CD14-positive monocyte (primary cell): ENCODE results near the gene MICOS13. TPM values are rescaled to one million over a fixed set of nuclear protein-coding genes. Genes with fewer than 3 reads are reported as not detected.

Experiments
- DNase-seq, 3 donors: peaks; one replicate each; pipeline ENCODE4 v3.0.0-alpha.2; 2011 to 2022
- H2AFZ ChIP-seq: 2 replicates; pipeline ENCODE4 v1.6.0; 2012; ENCODE audit warnings: mild to moderate bottlenecking, low read depth, low read length, inconsistent platforms; ENCODE audit not compliant: insufficient read depth, poor library complexity, severe bottlenecking
- H3K27ac ChIP-seq, 2 donors: 1 replicate in 1 of 2; 2 replicates in 1 of 2; pipeline ENCODE4 v1.5.1; 2012 to 2013; ENCODE audit warnings: low read length in 2 of 2, control low read depth in 1 of 2, inconsistent platforms in 1 of 2, low read depth in 1 of 2, mild to moderate bottlenecking in 1 of 2
- H3K27me3 ChIP-seq, 2 donors: one replicate each; pipeline versions ENCODE4 v1.6.0 to v1.6.1; 2011 to 2013; ENCODE audit warnings: low read length in 2 of 2; ENCODE audit not compliant: control insufficient read depth in 2 of 2, insufficient read depth in 2 of 2
- H3K36me3 ChIP-seq, 2 donors: replicated peaks in 1 of 2; 1 replicate in 1 of 2; 2 replicates in 1 of 2; pipeline versions ENCODE4 v1.5.1 to v1.6.1; 2012 to 2013; ENCODE audit warnings: low read length in 2 of 2, control low read depth in 1 of 2, inconsistent platforms in 1 of 2, mild to moderate bottlenecking in 1 of 2; ENCODE audit not compliant: insufficient read depth in 2 of 2, control insufficient read depth in 1 of 2
- H3K4me1 ChIP-seq, 2 donors: 1 replicate in 1 of 2; 2 replicates in 1 of 2; pipeline versions ENCODE4 v1.5.1 to v1.6.1; 2012 to 2013; ENCODE audit warnings: low read length in 2 of 2, control low read depth in 1 of 2, inconsistent platforms in 1 of 2, mild to moderate bottlenecking in 1 of 2, moderate library complexity in 1 of 2; ENCODE audit not compliant: insufficient read depth in 2 of 2, control insufficient read depth in 1 of 2
- H3K4me2 ChIP-seq: replicated peaks from 2 replicates; pipeline ENCODE3; 2012; ENCODE audit warnings: low read length, moderate library complexity, mild to moderate bottlenecking; ENCODE audit not compliant: poor library complexity, severe bottlenecking; ENCODE audit errors: extremely low read depth
- H3K4me3 ChIP-seq, 3 experiments: fragments of 200-600 bp in 1 of 3; sonication (generic) in 1 of 3; replicated peaks in 1 of 3; 1 replicate in 2 of 3; 2 replicates in 1 of 3; pipeline ENCODE4 v1.5.1; 2011 to 2013; ENCODE audit warnings: low read length in 3 of 3, mild to moderate bottlenecking in 3 of 3, control low read depth in 2 of 3, low read depth in 2 of 3, inconsistent platforms in 1 of 3, moderate library complexity in 1 of 3
- H3K79me2 ChIP-seq: 2 replicates; pipeline ENCODE4 v1.6.0; 2012; ENCODE audit warnings: mild to moderate bottlenecking, control low read depth, inconsistent platforms, low read length, moderate library complexity; ENCODE audit not compliant: insufficient read depth
- H3K9ac ChIP-seq: 2 replicates; pipeline ENCODE4 v1.6.0; 2017; ENCODE audit warnings: low read length, mild to moderate bottlenecking; ENCODE audit not compliant: insufficient read depth, poor library complexity, severe bottlenecking
- H3K9me3 ChIP-seq, 2 donors: replicated peaks in 1 of 2; 1 replicate in 1 of 2; 2 replicates in 1 of 2; pipeline versions ENCODE4 v1.5.1 to v1.6.1; 2012 to 2013; ENCODE audit warnings: low read length in 2 of 2, control low read depth in 1 of 2; ENCODE audit not compliant: control insufficient read depth in 1 of 2, insufficient read depth in 1 of 2
- H4K20me1 ChIP-seq: 2 replicates; pipeline ENCODE4 v1.6.0; 2012; ENCODE audit warnings: mild to moderate bottlenecking, low read length, control low read depth, moderate library complexity; ENCODE audit not compliant: insufficient read depth
- H3K27ac Mint-ChIP-seq, 7 donors: one replicate each; pipeline ENCODE4 v1.8.0; 2020; ENCODE audit warnings: mild to moderate bottlenecking in 7 of 7, mixed read lengths in 7 of 7, moderate library complexity in 6 of 7, inconsistent platforms in 2 of 7
- H3K27me3 Mint-ChIP-seq, 3 donors: one replicate each; pipeline ENCODE4 v1.8.0; 2021 to 2022; ENCODE audit warnings: low read depth in 3 of 3, mild to moderate bottlenecking in 3 of 3, mixed read lengths in 3 of 3, moderate library complexity in 3 of 3, inconsistent platforms in 1 of 3
- H3K36me3 Mint-ChIP-seq, 2 donors: one replicate each; pipeline ENCODE4 v1.8.0; 2020; ENCODE audit warnings: mixed read lengths in 2 of 2, inconsistent platforms in 1 of 2, mild to moderate bottlenecking in 1 of 2
- H3K4me1 Mint-ChIP-seq: one replicate; pipeline ENCODE4 v1.8.0; 2020; ENCODE audit warnings: mild to moderate bottlenecking, mixed read lengths
- H3K4me3 Mint-ChIP-seq, 2 donors: one replicate each; pipeline ENCODE4 v1.8.0; 2020; ENCODE audit warnings: mild to moderate bottlenecking in 2 of 2, mixed read lengths in 2 of 2, moderate library complexity in 1 of 2
- H3K9me3 Mint-ChIP-seq, 7 donors: one replicate each; pipeline ENCODE4 v1.8.0; 2020 to 2022; ENCODE audit warnings: mixed read lengths in 7 of 7, mild to moderate bottlenecking in 6 of 7, moderate library complexity in 6 of 7, inconsistent platforms in 2 of 7
- CTCF ChIP-seq: fragments of 200-600 bp; IDR thresholded peaks from one replicate; pipeline ENCODE4 v1.8.0; 2022; ENCODE audit warnings: antibody characterized with exemption, mild to moderate bottlenecking
- WGBS: methylation state at CpG from one replicate; pipeline ENCODE4 v1.1.5; 2013; ENCODE audit warnings: missing lambda C conversion rate; ENCODE audit not compliant: insufficient coverage; 5-methylcytosine and 5-hydroxymethylcytosine counted together
- intact Hi-C, 2 donors: fragments of 100-400 bp; cut with micrococcal nuclease; formaldehyde crosslinking; loops; one replicate each; pipeline versions ENCODE4 v1.15.0 to v1.15.1; 2023
- polyA plus RNA-seq, 3 donors: library from polyadenylated mRNA; depleted of rRNA in 1 of 3; unstranded in 2 of 3; stranded (reverse) in 1 of 3; fragments of 300-500 nt in 2 of 3; fragments of >200 nt in 1 of 3; fragmentation: Illumina TruSeq in 2 of 3; gene quantifications; 1 replicate in 2 of 3; 2 replicates in 1 of 3; pipeline ENCODE4 v1.2.3, GENCODE V29; 2012 to 2021

Gene MICOS13
- polyA plus RNA-seq, 3 donors, result 22.5 to 82.7 (median 78.6) TPM

- Histone ChIP-seq H3K4me1 (no peaks in the 10 kb centered on the region), H3K79me2 (no peaks in the 10 kb centered on the region), H3K9ac (no peak overlapping the region), H3K4me2 (no peak overlapping the region), H3K27ac (no peak overlapping the region), H2AFZ (no peak overlapping the region), H3K9me3 (no peaks in the 10 kb centered on the region), H3K36me3 (peaks cover 75 to 87% of the 10 kb centered on the region in 2 donors), H3K27me3 (no peaks in the 10 kb centered on the region), H4K20me1 (peaks cover 67% of the 10 kb centered on the region), H3K4me3 (no peak overlapping the region)
- intact Hi-C loops, result no loop called here
- H3K4me1 Mint-ChIP-seq, result no peaks in the 10 kb centered on the region
- WGBS, result 95% methylated on average over 12 of the region's 22 CpGs
- no peak overlapping the region for H3K27ac Mint-ChIP-seq
- H3K27me3 Mint-ChIP-seq, result no peaks in the 10 kb centered on the region
- DNase-seq, result no peak
- TF ChIP-seq CTCF, result no peak
- H3K36me3 Mint-ChIP-seq, result peaks cover 70 to 94% of the 10 kb centered on the region in 2 donors
- no peaks in the 10 kb centered on the region for H3K9me3 Mint-ChIP-seq
- H3K4me3 Mint-ChIP-seq, result no peak overlapping the region
These were observed 12.5 kb downstream of the MICOS13 start for GRCh38 chr19:5667751-5668271.

DNA sequence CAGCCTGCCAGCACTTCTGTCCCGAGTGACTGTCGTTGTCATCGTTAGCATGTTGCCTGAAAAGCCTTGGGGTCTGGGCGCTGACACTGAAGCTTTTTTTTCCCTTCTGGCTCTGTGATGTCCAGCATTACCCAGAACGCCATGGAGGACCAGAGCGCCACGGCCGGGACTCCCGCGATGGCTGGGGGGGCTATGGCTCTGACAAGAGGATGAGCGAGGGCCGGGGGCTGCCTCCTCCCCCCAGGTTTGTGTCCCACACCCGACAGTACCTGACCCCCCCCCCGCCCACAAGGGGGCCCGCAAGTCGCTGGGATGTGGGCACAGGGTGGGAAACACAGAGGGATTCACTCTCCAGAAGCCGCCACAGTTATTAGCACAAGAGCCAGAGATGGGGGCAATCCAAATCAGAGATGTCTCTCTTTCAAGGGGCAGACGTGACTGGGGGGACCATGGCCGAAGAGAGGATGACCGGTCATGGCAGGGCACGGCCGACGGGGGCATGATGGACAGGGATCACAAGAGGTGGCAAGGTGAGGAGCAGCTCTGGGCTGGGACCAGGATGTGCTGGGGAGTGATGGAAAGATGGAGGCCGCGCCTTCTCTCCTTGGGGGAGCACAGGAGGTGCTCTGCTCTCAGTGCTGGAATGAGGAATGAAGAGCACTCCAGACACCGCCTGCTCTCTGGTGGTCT is 13.2 kb downstream of the MICOS13 start:
- Histone ChIP-seq H3K9me3 (no peaks in the 10 kb centered on the region), H3K4me2 (no peak overlapping the region), H3K4me3 (no peak overlapping the region), H3K4me1 (no peaks in the 10 kb centered on the region), H3K79me2 (no peaks in the 10 kb centered on the region), H3K27ac (no peak overlapping the region), H3K36me3 (peaks cover 81 to 94% of the 10 kb centered on the region in 2 donors), H3K9ac (no peak overlapping the region), H2AFZ (no peak overlapping the region), H3K27me3 (no peaks in the 10 kb centered on the region), H4K20me1 (peaks cover 68% of the 10 kb centered on the region)
- Mint-ChIP-seq H3K4me3 (no peak overlapping the region), H3K27ac (peak overlapping the region in 1 of 7 donors; percentile 55), H3K9me3 (no peaks in the 10 kb centered on the region), H3K36me3 (peaks cover 75 to 96% of the 10 kb centered on the region in 2 donors), H3K27me3 (no peaks in the 10 kb centered on the region), H3K4me1 (no peaks in the 10 kb centered on the region)
- 96% methylated on average over 14 of the region's 26 CpGs for WGBS
- DNase-seq, result no peak
- intact Hi-C loops, result no loop called here
- TF ChIP-seq CTCF, result no peak
